ENCODE results near the gene REST.
"Not testable (repeated sequence)": the region's sequence is repeated elsewhere in the genome, so short reads cannot be mapped to it uniquely, and the experiment has no call there.

The REST gene

GRCh38 chr4:56909086-56909894, 1.6 kb downstream of the REST start:
- FAIRE-seq = no peak

- no peak for FAIRE-seq
Observed at GRCh38 chr4:56910172-56910967, 2.7 kb downstream of the REST start.

- FAIRE-seq = no peak
Observed at GRCh38 chr4:56914336-56914735, 6.6 kb downstream of the REST start.

- not testable (repeated sequence) for FAIRE-seq
Observed at GRCh38 chr4:56914977-56915376, 7.3 kb downstream of the REST start.

- no peak for FAIRE-seq
Observed at GRCh38 chr4:56927196-56927595, 19.5 kb downstream of the REST start.

GRCh38 chr4:56930638-56931037, 22.9 kb downstream of the REST start:
- FAIRE-seq = no peak

GRCh38 chr4:56931924-56932323, 24.2 kb downstream of the REST start:
- FAIRE-seq = no peak

- FAIRE-seq = no peak
Observed at GRCh38 chr4:56937262-56937661, 29.6 kb downstream of the REST start.

- not testable (repeated sequence) for FAIRE-seq
Observed at GRCh38 chr4:56939826-56940225, 32.1 kb downstream of the REST start.

GRCh38 chr4:56940403-56940802, 32.7 kb downstream of the REST start:
- no peak for FAIRE-seq

GRCh38 chr4:56940971-56941370, 33.3 kb downstream of the REST start:
- no peak for FAIRE-seq

GRCh38 chr4:56941403-56941802, 33.7 kb downstream of the REST start:
- no peak for FAIRE-seq

- no peak for FAIRE-seq
Observed at GRCh38 chr4:56953680-56954520, 46.2 kb downstream of the REST start.

GRCh38 chr4:56958111-56958517, 50.4 kb downstream of the REST start:
- no peak for FAIRE-seq

GRCh38 chr4:56959100-56959499, 51.4 kb downstream of the REST start:
- FAIRE-seq = peak; percentile 33

- FAIRE-seq = no peak
Observed at GRCh38 chr4:56961107-56961500, 53.4 kb downstream of the REST start.

GRCh38 chr4:56971383-56971782, 63.7 kb downstream of the REST start:
- FAIRE-seq = no peak

GRCh38 chr4:56972389-56972788, 64.7 kb downstream of the REST start:
- no peak for FAIRE-seq

- FAIRE-seq = no peak
Observed at GRCh38 chr4:56972809-56973208, 65.1 kb downstream of the REST start.

GRCh38 chr4:56973336-56973735, 65.6 kb downstream of the REST start:
- no peak for FAIRE-seq

- no peak for FAIRE-seq
Observed at GRCh38 chr4:56976283-56976836, 68.7 kb downstream of the REST start.

- no peak for FAIRE-seq
Observed at GRCh38 chr4:56976837-56977320, 69.2 kb downstream of the REST start.
